Caco-2 (cell line): ENCODE data around the gene MAF. TPM values are rescaled to one million over a fixed set of nuclear protein-coding genes. Genes with fewer than 3 reads are reported as not detected.

Source experiments
- BruUV-seq: library from RNA; stranded (reverse); fragments of 400-500 nt; replicated peaks from 2 replicates; lab custom pipeline; 2021; lab: Mats Ljungman, UMichigan
- CTCF ChIA-PET: fragments of 300-600 bp; sonication (Branson Sonifier 250); formaldehyde crosslinking; loops from one replicate; lab custom pipeline; 2022; ENCODE audit warnings: antibody characterized with exemption; lab: Charles Lee
- POLR2A ChIA-PET: fragments of 300-600 bp; sonication (Branson Sonifier 250); formaldehyde crosslinking; loops from one replicate; lab custom pipeline; 2022; ENCODE audit warnings: antibody characterized with exemption; lab: Charles Lee
- DNase-seq, 2 experiments: peaks; one replicate each; pipeline versions ENCODE4 v3.0.0 to v3.0.0-alpha.2; 2020 to 2022
- H3K27me3 ChIP-seq: replicated peaks from 2 replicates; pipeline ENCODE4 v1.6.0; 2011; ENCODE audit warnings: low read length; ENCODE audit not compliant: control insufficient read depth, insufficient read depth
- H3K36me3 ChIP-seq: 2 replicates; pipeline ENCODE4 v1.5.1; 2011; ENCODE audit warnings: low read length; ENCODE audit not compliant: control insufficient read depth, insufficient read depth
- H3K4me1 ChIP-seq: fragments of 250-450 bp; sonication (Bioruptor Pico); 2 replicates; pipeline ENCODE4 v1.5.1; 2020; ENCODE audit warnings: mild to moderate bottlenecking
- H3K4me3 ChIP-seq: 2 replicates; pipeline ENCODE4 v1.5.1; 2011; ENCODE audit warnings: low read depth, mild to moderate bottlenecking, control low read depth, low read length
- H3K9me3 ChIP-seq: fragments of 250-450 bp; sonication (Bioruptor Pico); 2 replicates; pipeline ENCODE4 v1.5.1; 2020; ENCODE audit warnings: mild to moderate bottlenecking, moderate library complexity
- H3K27ac Mint-ChIP-seq: one replicate; pipeline ENCODE4 v1.8.0; 2022; ENCODE audit warnings: mixed read lengths; ENCODE audit not compliant: unreplicated experiment
- H3K27me3 Mint-ChIP-seq: one replicate; pipeline ENCODE4 v1.8.0; 2022; ENCODE audit warnings: mixed read lengths; ENCODE audit not compliant: insufficient read depth, unreplicated experiment
- H3K36me3 Mint-ChIP-seq: one replicate; pipeline ENCODE4 v1.8.0; 2022; ENCODE audit warnings: mild to moderate bottlenecking, mixed read lengths; ENCODE audit not compliant: insufficient read depth, unreplicated experiment
- H3K4me1 Mint-ChIP-seq: one replicate; pipeline ENCODE4 v1.8.0; 2022; ENCODE audit warnings: low read depth, mixed read lengths; ENCODE audit not compliant: unreplicated experiment
- H3K4me3 Mint-ChIP-seq: one replicate; pipeline ENCODE4 v1.8.0; 2022; ENCODE audit warnings: mild to moderate bottlenecking, moderate library complexity, mixed read lengths; ENCODE audit not compliant: unreplicated experiment
- H3K9me3 Mint-ChIP-seq: one replicate; pipeline ENCODE4 v1.8.0; 2022; ENCODE audit warnings: mixed read lengths; ENCODE audit not compliant: unreplicated experiment
- CTCF ChIP-seq, 2 experiments: fragments of 200-600 bp in 1 of 2; IDR thresholded peaks; 1 replicate in 1 of 2; 2 replicates in 1 of 2; pipeline versions ENCODE4 v1.5.1 to v1.8.0; 2011 to 2022; ENCODE audit warnings: antibody characterized with exemption in 1 of 2, control low read depth in 1 of 2, inconsistent platforms in 1 of 2, low read depth in 1 of 2, low read length in 1 of 2, mild to moderate bottlenecking in 1 of 2, moderate library complexity in 1 of 2; ENCODE audit not compliant: insufficient read depth in 1 of 2, severe bottlenecking in 1 of 2, unreplicated experiment in 1 of 2
- intact Hi-C: fragments of 100-400 bp; cut with micrococcal nuclease; formaldehyde crosslinking; loops from one replicate; pipeline ENCODE4 v1.10.0; 2022; ENCODE audit not compliant: unreplicated experiment
- total RNA-seq: library from RNA; stranded (reverse); gene quantifications from 2 replicates; pipeline ENCODE4 v1.2.3, GENCODE V29; 2022

Gene MAF
- total RNA-seq, 1 experiment from 2014 or later, result 3.6 TPM

GRCh38 chr16:79561729-79562128 lies 38.8 kb downstream of the MAF start:
- CTCF ChIA-PET, result no interaction called here
- Mint-ChIP-seq H3K4me3 (no peak overlapping the region), H3K27ac (no peak overlapping the region), H3K36me3 (no peaks in the 10 kb centered on the region), H3K27me3 (peaks cover 32% of the 10 kb centered on the region), H3K9me3 (no peaks in the 10 kb centered on the region), H3K4me1 (no peaks in the 10 kb centered on the region)
- Histone ChIP-seq H3K27me3 (0 out of 2 replicates have a peak, but pooled peaks cover 1% of the 10 kb centered on the region), H3K4me1 (no peaks in the 10 kb centered on the region), H3K4me3 (no peak overlapping the region), H3K9me3 (no peaks in the 10 kb centered on the region), H3K36me3 (no peaks in the 10 kb centered on the region)
- no peak for DNase-seq
- POLR2A ChIA-PET, result no interaction called here
- no TSS peak for BruUV-seq
- intact Hi-C loops, result no loop called here
- no peak for TF ChIP-seq CTCF (IDR thresholded peaks at IDR 0.05; ENCODE audit: insufficient read depth in 1 of 2, low read depth in 1 of 2, low read length in 1 of 2, severe bottlenecking in 1 of 2, unreplicated experiment in 1 of 2)

- H3K27me3 Mint-ChIP-seq, result peaks cover 37% of the 10 kb centered on the region
- no peaks in the 10 kb centered on the region for H3K9me3 ChIP-seq
- H3K4me3 Mint-ChIP-seq, result no peak overlapping the region
- no peaks in the 10 kb centered on the region for H3K4me1 ChIP-seq
- H3K9me3 Mint-ChIP-seq, result peaks cover 7% of the 10 kb centered on the region
- CTCF ChIA-PET, result no interaction called here
- H3K4me1 Mint-ChIP-seq, result no peaks in the 10 kb centered on the region
- no peak overlapping the region for H3K4me3 ChIP-seq
- DNase-seq, result no peak
- H3K27me3 ChIP-seq, result 0 out of 2 replicates have a peak, but pooled peaks cover 1% of the 10 kb centered on the region
- no peak for TF ChIP-seq CTCF (IDR thresholded peaks at IDR 0.05; ENCODE audit: insufficient read depth in 1 of 2, low read depth in 1 of 2, low read length in 1 of 2, severe bottlenecking in 1 of 2, unreplicated experiment in 1 of 2)
- H3K27ac Mint-ChIP-seq, result no peak overlapping the region
- H3K36me3 Mint-ChIP-seq, result no peaks in the 10 kb centered on the region
- POLR2A ChIA-PET, result no interaction called here
- intact Hi-C loops, result no loop called here
- BruUV-seq, result no TSS peak
- H3K36me3 ChIP-seq, result no peaks in the 10 kb centered on the region
Measured at GRCh38 chr16:79560923-79561322, 39.6 kb downstream of the MAF start.

- DNase-seq, result no peak
- Histone ChIP-seq H3K9me3 (no peaks in the 10 kb centered on the region), H3K36me3 (no peaks in the 10 kb centered on the region), H3K27me3 (0 out of 2 replicates have a peak, but pooled peaks cover 1% of the 10 kb centered on the region), H3K4me1 (no peaks in the 10 kb centered on the region), H3K4me3 (no peak overlapping the region)
- POLR2A ChIA-PET, result no interaction called here
- no peak for TF ChIP-seq CTCF (IDR thresholded peaks at IDR 0.05; ENCODE audit: insufficient read depth in 1 of 2, low read depth in 1 of 2, low read length in 1 of 2, severe bottlenecking in 1 of 2, unreplicated experiment in 1 of 2)
- no peaks in the 10 kb centered on the region for H3K36me3 Mint-ChIP-seq
- peaks cover 10% of the 10 kb centered on the region for H3K9me3 Mint-ChIP-seq
- H3K4me1 Mint-ChIP-seq, result no peaks in the 10 kb centered on the region
- BruUV-seq, result no TSS peak
- intact Hi-C loops, result no loop called here
- CTCF ChIA-PET, result no interaction called here
- no peak overlapping the region for H3K27ac Mint-ChIP-seq
- H3K27me3 Mint-ChIP-seq, result peaks cover 33% of the 10 kb centered on the region
- H3K4me3 Mint-ChIP-seq, result no peak overlapping the region
Measured at GRCh38 chr16:79560318-79560717, 40.2 kb downstream of the MAF start.
